Ovary (tissue), 3 donors: ENCODE measurements around the gene MYRIP.

Experiments used
- CTCF ChIP-seq, 3 donors: fragments of 450-650 bp in 2 of 3; fragments of 200-600 bp in 1 of 3; IDR thresholded peaks; one replicate each; pipeline versions ENCODE4 v1.5.1 to v1.8.0; 2016 to 2022; ENCODE audit warnings: antibody characterized with exemption in 3 of 3, mild to moderate bottlenecking in 1 of 3
- EP300 ChIP-seq: sonication (generic); formaldehyde crosslinking; IDR thresholded peaks from one replicate; pipeline ENCODE4 v1.6.1; 2017; ENCODE audit warnings: antibody characterized with exemption
- POLR2A ChIP-seq: fragments of 450-650 bp; IDR thresholded peaks from one replicate; pipeline ENCODE4 v1.6.1; 2017; ENCODE audit warnings: antibody characterized with exemption, mild to moderate bottlenecking, moderate library complexity
- donor health status: DM: no; HTN: no; CAD: no.

GRCh38 chr3:40213556-40213955 is 404.1 kb downstream of the MYRIP start:
- TF ChIP-seq POLR2A: no peak
- TF ChIP-seq EP300: no peak
- TF ChIP-seq CTCF (IDR thresholded peaks at IDR 0.05): no peak
